Thymus (tissue), 11 donors: ENCODE data around the gene CEP135. TPM values are rescaled to one million over a fixed set of nuclear protein-coding genes. Genes with fewer than 3 reads are reported as not detected.

Source experiments
- DNase-seq, 9 donors: peaks; one replicate each; pipeline ENCODE4 v3.0.0-alpha.2; 2013; ENCODE audit warnings: low spot score in 9 of 9, low read depth in 6 of 9, missing footprints in 1 of 9
- H3K27ac ChIP-seq, 2 donors: one replicate each; pipeline ENCODE4 v1.5.1; 2013; ENCODE audit warnings: control low read depth in 1 of 2, low read depth in 1 of 2, low read length in 1 of 2, mild to moderate bottlenecking in 1 of 2, moderate library complexity in 1 of 2
- H3K27me3 ChIP-seq, 2 donors: one replicate each; pipeline ENCODE4 v1.5.1; 2013; ENCODE audit warnings: low read length in 1 of 2; ENCODE audit not compliant: control insufficient read depth in 2 of 2, insufficient read depth in 1 of 2
- H3K36me3 ChIP-seq, 2 donors: one replicate each; pipeline ENCODE4 v1.5.1; 2013; ENCODE audit warnings: low read length in 1 of 2, mild to moderate bottlenecking in 1 of 2, moderate library complexity in 1 of 2; ENCODE audit not compliant: control insufficient read depth in 2 of 2, insufficient read depth in 2 of 2
- H3K4me1 ChIP-seq, 2 donors: one replicate each; pipeline ENCODE4 v1.5.1; 2013; ENCODE audit warnings: low read length in 2 of 2; ENCODE audit not compliant: control insufficient read depth in 2 of 2, insufficient read depth in 2 of 2
- H3K4me3 ChIP-seq, 2 donors: one replicate each; pipeline ENCODE4 v1.5.1; 2013; ENCODE audit warnings: low read length in 2 of 2, control low read depth in 1 of 2, mild to moderate bottlenecking in 1 of 2
- H3K9me3 ChIP-seq, 2 donors: one replicate each; pipeline ENCODE4 v1.5.1; 2013; ENCODE audit warnings: low read length in 1 of 2, mild to moderate bottlenecking in 1 of 2; ENCODE audit not compliant: control insufficient read depth in 2 of 2, insufficient read depth in 1 of 2
- WGBS: extraction: QIAGEN DNeasy Blood & Tissue Kit; methylation state at CpG from one replicate; pipeline ENCODE4 v1.1.7; 2013; 5-methylcytosine and 5-hydroxymethylcytosine counted together
- polyA plus RNA-seq: library from polyadenylated mRNA; stranded (reverse); fragments of 200-250 nt; gene quantifications from one replicate; pipeline ENCODE4 v1.2.3, GENCODE V29; 2013
- total RNA-seq: library from RNA; stranded (reverse); fragments of 120-200 nt; gene quantifications from one replicate; pipeline ENCODE4 v1.2.4, GENCODE V29; 2013
- donor health status: healthy.

Gene CEP135
- total and polyA plus RNA-seq, 2 donors = 7.8 to 14.3 TPM

GRCh38 chr4:56007154-56007553, 58.4 kb downstream of the CEP135 start:
- H3K27ac ChIP-seq = no peak overlapping the region
- H3K4me3 ChIP-seq = no peak overlapping the region
- H3K4me1 ChIP-seq = no peaks in the 10 kb centered on the region
- H3K27me3 ChIP-seq = no peaks in the 10 kb centered on the region
- H3K9me3 ChIP-seq = no peaks in the 10 kb centered on the region
- H3K36me3 ChIP-seq = peaks cover 22 to 50% of the 10 kb centered on the region in 2 donors
- DNase-seq = no peak

GRCh38 chr4:56008206-56008605, 59.5 kb downstream of the CEP135 start:
- Histone ChIP-seq H3K9me3 (no peaks in the 10 kb centered on the region), H3K27ac (no peak overlapping the region), H3K27me3 (no peaks in the 10 kb centered on the region), H3K36me3 (peaks cover 20 to 56% of the 10 kb centered on the region in 2 donors), H3K4me3 (no peak overlapping the region), H3K4me1 (no peaks in the 10 kb centered on the region)
- DNase-seq = no peak

- DNase-seq = no peak
- no peak overlapping the region for H3K27ac ChIP-seq
- H3K27me3 ChIP-seq = no peaks in the 10 kb centered on the region
- H3K9me3 ChIP-seq = no peaks in the 10 kb centered on the region
- no peaks in the 10 kb centered on the region for H3K4me1 ChIP-seq
- peaks cover 43 to 65% of the 10 kb centered on the region in 2 donors for H3K36me3 ChIP-seq
- H3K4me3 ChIP-seq = no peak overlapping the region
These were observed 77.9 kb downstream of the CEP135 start for GRCh38 chr4:56026596-56026995.

GRCh38 chr4:56028165-56028564, 79.4 kb downstream of the CEP135 start:
- H3K27me3 ChIP-seq = no peaks in the 10 kb centered on the region
- peaks cover 35 to 51% of the 10 kb centered on the region in 2 donors for H3K36me3 ChIP-seq
- no peak overlapping the region for H3K4me3 ChIP-seq
- 99% methylated on average over 3 of the region's 3 CpGs for WGBS
- H3K4me1 ChIP-seq = no peaks in the 10 kb centered on the region
- no peaks in the 10 kb centered on the region for H3K9me3 ChIP-seq
- DNase-seq = no peak
- H3K27ac ChIP-seq = no peak overlapping the region

- WGBS = 91% methylated on average over 8 of the region's 8 CpGs
- Histone ChIP-seq H3K4me3 (no peak overlapping the region), H3K27me3 (no peaks in the 10 kb centered on the region), H3K4me1 (no peaks in the 10 kb centered on the region), H3K9me3 (no peaks in the 10 kb centered on the region), H3K36me3 (no peaks in the 10 kb centered on the region), H3K27ac (no peak overlapping the region)
- DNase-seq = no peak
These were observed 89.9 kb downstream of the CEP135 start for GRCh38 chr4:56038487-56039162.

GRCh38 chr4:56040842-56041241, 92.1 kb downstream of the CEP135 start:
- H3K4me1 ChIP-seq = no peaks in the 10 kb centered on the region
- no peaks in the 10 kb centered on the region for H3K9me3 ChIP-seq
- H3K27ac ChIP-seq = no peak overlapping the region
- H3K36me3 ChIP-seq = no peaks in the 10 kb centered on the region
- no peak for DNase-seq
- 96% methylated on average over 2 of the region's 2 CpGs for WGBS
- no peak overlapping the region for H3K4me3 ChIP-seq
- H3K27me3 ChIP-seq = no peaks in the 10 kb centered on the region

GRCh38 chr4:56042225-56042624, 93.5 kb downstream of the CEP135 start:
- WGBS = 91% methylated on average over 1 of the region's 1 CpG
- DNase-seq = no peak

GRCh38 chr4:56048383-56048701, 99.6 kb downstream of the CEP135 start:
- peak overlapping the region in 1 of 2 donors; percentile 44 for H3K4me3 ChIP-seq
- DNase-seq = peak in 1 of 9 donors; percentile 5
- no peaks in the 10 kb centered on the region for H3K36me3 ChIP-seq
- no peak overlapping the region for H3K27ac ChIP-seq
- H3K27me3 ChIP-seq = peaks cover 0 to 18% of the 10 kb centered on the region in 2 donors
- H3K4me1 ChIP-seq = peaks cover 4 to 9% of the 10 kb centered on the region in 2 donors
- no peaks in the 10 kb centered on the region for H3K9me3 ChIP-seq
- 9% methylated on average over 5 of the region's 5 CpGs for WGBS

More at GRCh38 chr4:56042225-56042624, 93.5 kb downstream of the CEP135 start:
- no peaks in the 10 kb centered on the region for H3K9me3 ChIP-seq
- no peak overlapping the region for H3K27ac ChIP-seq
- H3K27me3 ChIP-seq = no peaks in the 10 kb centered on the region
- H3K4me1 ChIP-seq = no peaks in the 10 kb centered on the region
- H3K4me3 ChIP-seq = no peak overlapping the region
- no peaks in the 10 kb centered on the region for H3K36me3 ChIP-seq

GRCh38 chr4:56048702-56049431, 100.1 kb downstream of the CEP135 start:
- no peaks in the 10 kb centered on the region for H3K9me3 ChIP-seq
- H3K27ac ChIP-seq = no peak overlapping the region
- peak overlapping the region; percentile 47 to 61 for H3K4me3 ChIP-seq
- under 1% methylated on average over 81 of the region's 81 CpGs for WGBS
- peak in 5 of 9 donors; percentile 28 to 67 (median 48) for DNase-seq
- H3K4me1 ChIP-seq = peaks cover 4 to 9% of the 10 kb centered on the region in 2 donors
- H3K27me3 ChIP-seq = peaks cover 0 to 18% of the 10 kb centered on the region in 2 donors
- H3K36me3 ChIP-seq = no peaks in the 10 kb centered on the region
